Progenitor cell of endocrine pancreas (in vitro differentiated cells): ENCODE data around the gene PKM. TPM values are rescaled to one million over a fixed set of nuclear protein-coding genes. Genes with fewer than 3 reads are reported as not detected.

Source experiments
- DNase-seq: peaks from one replicate; pipeline ENCODE4 v3.0.0; 2021; ENCODE audit warnings: low spot score; ENCODE audit not compliant: unreplicated experiment
- H3K27ac Mint-ChIP-seq: 2 replicates; pipeline ENCODE4 v1.8.0; 2021; ENCODE audit warnings: mild to moderate bottlenecking, moderate library complexity, mixed read lengths
- H3K27me3 Mint-ChIP-seq: 2 replicates; pipeline ENCODE4 v1.8.0; 2021; ENCODE audit warnings: mixed read lengths
- H3K36me3 Mint-ChIP-seq: 2 replicates; pipeline ENCODE4 v1.8.0; 2022; ENCODE audit warnings: mixed read lengths; ENCODE audit not compliant: insufficient read depth
- H3K4me1 Mint-ChIP-seq: 2 replicates; pipeline ENCODE4 v1.8.0; 2021; ENCODE audit warnings: low read depth, mixed read lengths
- H3K4me3 Mint-ChIP-seq: 2 replicates; pipeline ENCODE4 v1.8.0; 2021; ENCODE audit warnings: low read depth, mild to moderate bottlenecking, moderate library complexity, mixed read lengths
- H3K9me3 Mint-ChIP-seq: 2 replicates; pipeline ENCODE4 v1.8.0; 2021; ENCODE audit warnings: low read depth, mixed read lengths
- CTCF ChIP-seq: fragments of 200-600 bp; sonication (generic); IDR thresholded peaks from one replicate; pipeline ENCODE4 v1.5.0; 2021; ENCODE audit warnings: antibody characterized with exemption, mild to moderate bottlenecking; ENCODE audit not compliant: unreplicated experiment
- total RNA-seq: library from RNA; stranded (reverse); gene quantifications from 2 replicates; pipeline ENCODE4 v1.2.1, GENCODE V29; 2021

PKM gene
- total RNA-seq, 1 donor from 2014 or later = 525 TPM

DNA sequence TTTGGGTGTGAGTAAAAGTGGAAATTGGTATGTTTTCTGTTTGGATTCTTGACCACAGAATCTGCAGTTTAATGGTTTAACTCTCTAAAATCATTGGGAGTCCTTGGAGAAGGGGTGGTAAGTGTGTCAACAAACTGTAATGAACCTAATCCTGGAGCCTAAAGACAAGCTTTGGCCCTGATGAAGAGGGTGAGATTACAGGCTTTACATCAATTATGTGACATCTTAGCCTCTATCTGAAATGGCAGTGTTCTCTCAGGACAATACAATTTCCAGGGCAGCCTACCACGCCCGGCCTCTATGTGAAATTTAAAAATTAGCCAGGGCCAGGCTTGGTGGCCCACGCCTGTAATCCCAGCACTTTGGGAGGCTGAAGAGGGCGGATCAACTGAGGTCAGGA, 4.3 kb upstream of the PKM start:
- no peaks in the 10 kb centered on the region for H3K9me3 Mint-ChIP-seq
- no peak overlapping the region for H3K4me3 Mint-ChIP-seq
- no peak for DNase-seq
- no peaks in the 10 kb centered on the region for H3K27me3 Mint-ChIP-seq
- TF ChIP-seq CTCF = no peak
- H3K4me1 Mint-ChIP-seq = peaks cover 17% of the 10 kb centered on the region
- H3K36me3 Mint-ChIP-seq = peaks cover 4% of the 10 kb centered on the region
- no peak overlapping the region for H3K27ac Mint-ChIP-seq

- Mint-ChIP-seq H3K27ac (no peak overlapping the region), H3K36me3 (peaks cover 1% of the 10 kb centered on the region), H3K4me1 (peaks cover 24% of the 10 kb centered on the region), H3K27me3 (no peaks in the 10 kb centered on the region), H3K4me3 (no peak overlapping the region), H3K9me3 (no peaks in the 10 kb centered on the region)
- DNase-seq = no peak
- TF ChIP-seq CTCF = no peak
Observed at GRCh38 chr15:72233769-72234168, 2.8 kb upstream of the PKM start.

DNA sequence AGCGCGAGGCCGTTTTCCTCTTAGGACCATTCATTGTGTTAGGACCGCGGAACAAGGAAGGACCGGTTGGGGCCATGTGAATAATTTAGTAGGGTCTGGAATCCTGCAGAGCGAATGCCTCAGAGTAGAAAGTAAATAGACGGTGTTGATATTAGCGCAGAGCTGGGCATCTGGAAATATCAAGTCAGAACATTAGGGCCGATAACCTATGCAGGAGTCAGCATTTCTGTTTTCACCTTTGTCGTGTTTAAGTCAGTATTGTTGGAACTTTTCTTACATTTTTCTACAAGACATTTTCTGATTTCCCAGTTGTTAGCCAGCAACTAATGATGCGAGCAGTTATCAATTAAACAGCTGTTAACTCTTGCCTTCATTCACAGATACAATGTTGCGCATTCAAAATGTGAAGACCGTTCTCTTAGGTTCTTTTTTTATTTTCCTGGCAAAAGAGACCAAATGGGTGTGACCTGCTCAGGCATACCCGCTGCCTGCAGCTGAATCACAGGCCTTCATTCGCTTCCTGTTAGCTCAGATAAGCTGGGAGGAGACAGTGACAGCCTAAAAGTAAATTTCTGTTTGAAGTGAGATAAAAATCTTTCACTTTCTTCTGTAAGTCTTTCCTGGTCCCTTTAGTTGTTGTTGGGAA, 966 bp upstream of the PKM start:
- H3K4me3 Mint-ChIP-seq = peak overlapping the region; percentile 99
- H3K9me3 Mint-ChIP-seq = no peaks in the 10 kb centered on the region
- no peaks in the 10 kb centered on the region for H3K27me3 Mint-ChIP-seq
- no peak for TF ChIP-seq CTCF
- H3K36me3 Mint-ChIP-seq = no peaks in the 10 kb centered on the region
- peaks cover 36% of the 10 kb centered on the region for H3K4me1 Mint-ChIP-seq
- no peak for DNase-seq
- peak overlapping the region; percentile 98 for H3K27ac Mint-ChIP-seq

DNA sequence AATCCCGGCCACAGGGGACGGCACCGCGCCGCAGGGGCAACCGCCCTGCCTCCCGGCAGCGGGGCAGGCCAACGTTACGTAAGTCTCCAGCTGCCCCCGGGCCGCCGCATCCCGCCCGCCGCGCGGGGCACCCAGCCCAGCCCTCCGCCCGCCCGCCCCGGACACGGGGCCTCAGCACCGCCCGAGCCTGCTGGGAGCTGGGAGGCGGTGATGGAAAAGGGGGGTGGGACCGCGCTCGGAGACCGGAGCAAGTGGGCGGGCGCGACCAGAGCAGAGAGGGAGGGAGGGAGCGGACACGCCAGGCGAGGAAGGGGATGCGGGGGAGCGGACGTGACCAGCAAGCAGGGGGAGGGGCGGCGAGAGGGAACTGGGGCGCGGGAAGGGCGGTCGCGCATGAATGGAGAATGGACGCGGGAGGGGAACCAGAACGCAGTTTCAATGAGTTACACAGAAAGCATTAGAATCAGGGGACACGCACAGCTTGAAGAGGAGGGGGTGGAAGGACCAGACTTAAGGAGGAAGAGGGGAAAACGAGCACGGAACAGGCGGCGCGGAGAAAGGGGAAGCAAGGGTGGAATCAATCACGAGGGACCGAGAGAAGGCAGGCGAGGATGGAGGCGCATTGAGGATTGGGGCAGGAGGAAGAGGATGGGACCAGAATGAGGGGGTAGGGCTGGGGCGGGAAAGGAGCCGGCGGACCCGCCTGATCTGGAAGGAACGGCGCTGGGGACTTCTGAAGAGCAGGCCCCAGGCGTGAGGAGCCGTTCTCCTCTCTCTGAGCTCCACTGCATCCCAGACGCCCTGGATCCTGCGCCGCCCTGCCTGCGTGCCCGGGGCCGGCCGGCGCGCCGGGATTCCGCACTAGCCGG, 559 bp downstream of the PKM start:
- Mint-ChIP-seq H3K27ac (peak overlapping the region; percentile 97), H3K4me1 (peaks cover 46% of the 10 kb centered on the region), H3K9me3 (no peaks in the 10 kb centered on the region), H3K4me3 (peak overlapping the region; percentile 99), H3K27me3 (no peaks in the 10 kb centered on the region), H3K36me3 (peaks cover 2% of the 10 kb centered on the region)
- no peak for TF ChIP-seq CTCF
- DNase-seq = peak; percentile 78

GRCh38 chr15:72229947-72230196, 1.1 kb downstream of the PKM start:
- peak overlapping the region; percentile 99 for H3K4me3 Mint-ChIP-seq
- no peak for DNase-seq
- no peaks in the 10 kb centered on the region for H3K27me3 Mint-ChIP-seq
- peaks cover 2% of the 10 kb centered on the region for H3K36me3 Mint-ChIP-seq
- peak overlapping the region; percentile 98 for H3K27ac Mint-ChIP-seq
- H3K4me1 Mint-ChIP-seq = peaks cover 46% of the 10 kb centered on the region
- no peaks in the 10 kb centered on the region for H3K9me3 Mint-ChIP-seq
- peak; percentile 15 for TF ChIP-seq CTCF
